ENCODE data around the gene TMEM126B. TPM values are rescaled to one million over a fixed set of nuclear protein-coding genes. Genes with fewer than 3 reads are reported as not detected.
A peak's percentile ranks its signal among the peaks of the same experiment; 100 is the strongest.
"Not testable (repeated sequence)": the region's sequence is repeated elsewhere in the genome, so short reads cannot be mapped to it uniquely, and the experiment has no call there.

Gene TMEM126B
- total RNA-seq, 2 donors from 2014 or later = 51.8 to 55.2 TPM

DNA sequence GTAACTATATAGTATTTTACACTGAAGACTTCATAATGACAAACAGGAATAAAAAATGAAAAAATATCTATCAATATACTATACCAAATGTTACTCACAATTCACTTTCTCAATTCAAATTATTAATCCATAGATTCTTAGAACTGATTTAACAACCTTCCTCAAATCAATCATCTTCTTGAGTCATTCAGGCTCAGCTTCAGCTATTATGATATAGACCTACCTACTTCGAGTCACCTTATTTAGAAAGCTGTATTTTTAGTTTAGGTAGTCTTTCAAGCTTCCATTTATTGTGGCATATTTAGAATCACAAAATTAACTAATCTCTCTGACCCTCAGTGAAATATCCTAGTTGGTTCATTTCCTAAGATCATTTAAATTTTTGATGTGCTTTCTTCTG, 28.4 kb downstream of the TMEM126B start:
- Mint-ChIP-seq H3K4me1 (ENCODE audit: low read depth) (peaks cover 70% of the 10 kb centered on the region), H3K27ac (peak overlapping the region; percentile 10), H3K4me3 (peak overlapping the region in 1 of 2 donors; percentile 17), H3K27me3 (ENCODE audit: low read depth) (no peaks in the 10 kb centered on the region), H3K9me3 (no peaks in the 10 kb centered on the region), H3K36me3 (ENCODE audit: insufficient read depth in 2 of 2) (peaks cover 8 to 36% of the 10 kb centered on the region in 2 donors)
- DNase-seq (no peak), ATAC-seq (replicated peaks in 1 of 2) (peak; percentile 50 to 64)

DNA sequence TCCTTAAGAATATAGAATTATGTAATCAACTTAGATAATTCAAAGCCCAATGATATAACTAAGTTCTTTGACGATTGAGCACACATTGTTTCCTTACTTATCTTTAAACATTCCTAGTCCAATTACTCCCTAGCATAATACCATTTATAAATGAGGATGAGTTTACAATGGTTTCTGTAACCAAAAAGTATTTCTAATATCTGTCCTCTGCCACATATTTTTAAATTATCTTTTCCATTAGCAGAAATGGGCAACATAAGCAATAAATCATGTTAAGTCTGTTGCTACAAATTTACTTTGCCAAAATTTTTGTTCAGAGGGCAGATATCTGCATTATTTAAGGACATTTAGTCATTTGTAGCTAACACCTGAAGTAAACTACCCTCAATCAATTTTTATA, 29.8 kb downstream of the TMEM126B start:
- Mint-ChIP-seq H3K4me3 (no peak overlapping the region), H3K27ac (peak overlapping the region; percentile 79), H3K36me3 (ENCODE audit: insufficient read depth in 2 of 2) (peaks cover 13 to 38% of the 10 kb centered on the region in 2 donors), H3K27me3 (ENCODE audit: low read depth) (no peaks in the 10 kb centered on the region), H3K9me3 (no peaks in the 10 kb centered on the region), H3K4me1 (ENCODE audit: low read depth) (peaks cover 59% of the 10 kb centered on the region)
- no peak for DNase-seq
- no peak for ATAC-seq (replicated peaks in 1 of 2)

DNA sequence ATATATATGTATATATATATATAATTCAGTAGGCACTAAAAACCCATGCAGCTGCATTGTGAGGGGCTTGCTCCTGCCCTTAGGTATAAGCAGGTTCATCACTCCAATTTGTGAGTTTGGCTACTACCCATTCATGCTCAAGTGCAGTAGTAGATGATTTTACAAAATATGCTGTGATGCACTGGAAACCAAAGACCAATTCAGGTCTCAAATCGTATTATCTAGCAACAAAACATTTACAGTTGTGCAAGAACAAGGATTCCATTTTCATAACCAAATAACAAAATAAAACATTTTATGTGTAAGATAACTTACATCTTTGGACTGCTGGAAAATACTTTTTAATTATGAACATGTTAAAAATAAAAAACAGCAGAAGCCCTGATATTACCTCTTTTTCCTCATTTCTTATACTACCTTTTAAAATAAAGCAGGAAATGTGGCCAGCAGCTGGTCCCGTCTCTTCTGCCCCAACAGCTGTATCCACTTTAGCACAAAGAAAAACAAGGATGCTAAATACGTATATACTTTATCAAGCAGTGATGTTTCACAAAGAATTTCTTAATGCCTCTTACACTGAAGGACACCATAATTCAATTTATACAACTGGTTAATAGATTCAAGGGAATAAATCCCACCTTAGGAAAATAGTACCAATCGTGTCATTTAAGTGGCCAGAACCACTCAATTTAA, 33.7 kb downstream of the TMEM126B start:
- Mint-ChIP-seq H3K27me3 (ENCODE audit: low read depth) (no peaks in the 10 kb centered on the region), H3K4me3 (peak overlapping the region; percentile 85 to 99), H3K36me3 (ENCODE audit: insufficient read depth in 2 of 2) (peaks cover 20 to 40% of the 10 kb centered on the region in 2 donors), H3K4me1 (ENCODE audit: low read depth) (peaks cover 56% of the 10 kb centered on the region), H3K9me3 (no peaks in the 10 kb centered on the region), H3K27ac (peak overlapping the region; percentile 70)
- no peak for ATAC-seq (replicated peaks in 1 of 2)
- no peak for DNase-seq

DNA sequence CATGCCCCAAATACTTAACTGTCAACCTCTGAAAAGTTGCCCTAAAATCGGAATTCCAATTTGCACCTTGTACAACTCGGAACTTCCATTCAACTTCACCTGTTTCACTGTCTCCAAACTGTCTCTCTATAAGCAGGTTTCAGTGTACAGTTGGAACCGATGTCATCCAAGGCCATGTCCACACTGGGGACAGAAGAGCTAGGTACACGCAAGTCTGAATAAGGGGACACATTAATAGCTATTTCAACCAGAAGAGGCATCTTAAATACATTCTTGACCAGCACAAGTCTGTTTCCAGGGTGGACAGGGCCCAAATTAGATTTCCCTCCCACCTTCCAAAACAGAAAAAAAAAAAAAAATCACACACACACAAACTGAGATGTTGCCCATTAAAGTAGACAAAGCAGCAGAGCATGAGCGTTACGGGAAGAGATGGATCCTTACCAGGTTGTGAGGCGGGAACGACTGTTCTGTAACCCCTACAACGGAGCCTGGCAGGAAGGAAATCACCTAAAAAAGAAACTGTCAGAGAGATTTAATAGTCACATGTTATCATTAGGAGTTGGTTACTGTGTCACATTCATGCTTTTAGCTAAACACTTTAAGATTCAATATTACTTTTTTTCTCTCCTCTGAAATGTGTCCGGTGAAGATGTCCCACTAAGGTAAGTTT, 34.8 kb downstream of the TMEM126B start:
- Mint-ChIP-seq H3K27ac (peak overlapping the region; percentile 89), H3K36me3 (ENCODE audit: insufficient read depth in 2 of 2) (peaks cover 20 to 40% of the 10 kb centered on the region in 2 donors), H3K9me3 (no peaks in the 10 kb centered on the region), H3K4me3 (peak overlapping the region; percentile 99), H3K27me3 (ENCODE audit: low read depth) (no peaks in the 10 kb centered on the region), H3K4me1 (ENCODE audit: low read depth) (peaks cover 51% of the 10 kb centered on the region)
- ATAC-seq (replicated peaks in 1 of 2) = no peak
- DNase-seq = no peak

DNA sequence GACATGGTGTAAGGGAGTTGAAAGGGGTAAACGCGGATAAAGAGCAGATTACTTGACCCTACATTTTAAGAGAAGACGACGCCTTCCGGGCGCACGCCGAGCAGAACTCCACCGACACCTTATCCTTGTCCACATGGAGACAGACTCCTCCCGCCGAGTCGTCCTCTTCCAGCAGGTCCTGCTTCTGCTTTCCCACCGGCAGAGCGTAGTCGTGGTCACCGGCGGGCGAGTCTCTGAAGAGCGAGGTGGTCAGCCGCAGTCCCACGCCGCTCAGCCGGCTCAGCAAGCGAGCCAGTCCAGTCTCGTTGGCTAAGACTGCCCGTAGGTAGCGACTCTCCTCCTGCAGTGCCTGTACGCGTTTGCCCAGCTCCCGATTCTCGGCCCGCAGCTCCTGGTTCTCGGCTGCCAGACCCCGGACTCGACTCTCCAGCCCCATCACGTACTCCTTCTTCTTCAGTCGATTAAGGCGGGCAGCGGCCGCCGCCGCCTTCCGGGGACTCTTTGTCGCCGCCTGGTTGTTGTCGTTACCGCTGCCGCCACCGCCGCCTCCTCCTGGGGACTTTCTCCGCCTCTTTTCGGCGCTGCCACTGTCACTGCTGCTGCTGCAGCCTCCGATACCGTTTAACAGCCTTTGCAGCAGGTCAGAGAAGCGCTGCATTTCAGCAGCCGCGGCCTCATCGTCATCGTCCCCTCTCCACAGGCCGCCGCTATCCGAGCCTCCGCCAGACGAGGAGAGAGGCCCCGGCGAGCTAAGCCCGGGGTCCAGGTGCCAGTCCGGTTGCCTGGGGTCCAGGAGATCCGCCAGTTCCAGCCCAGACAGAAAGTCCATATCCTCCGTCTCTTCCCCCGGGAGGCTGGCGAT, 35.6 kb downstream of the TMEM126B start:
- peaks cover 20 to 36% of the 10 kb centered on the region in 2 donors for H3K36me3 Mint-ChIP-seq (ENCODE audit: insufficient read depth in 2 of 2)
- no peaks in the 10 kb centered on the region for H3K9me3 Mint-ChIP-seq
- peak overlapping the region; percentile 99 for H3K4me3 Mint-ChIP-seq
- DNase-seq (peak; percentile 91 to 94), ATAC-seq (replicated peaks in 1 of 2) (peak; percentile 79 to 84)
- peak overlapping the region; percentile 89 for H3K27ac Mint-ChIP-seq
- no peaks in the 10 kb centered on the region for H3K27me3 Mint-ChIP-seq (ENCODE audit: low read depth)
- H3K4me1 Mint-ChIP-seq (ENCODE audit: low read depth) = peaks cover 43% of the 10 kb centered on the region

DNA sequence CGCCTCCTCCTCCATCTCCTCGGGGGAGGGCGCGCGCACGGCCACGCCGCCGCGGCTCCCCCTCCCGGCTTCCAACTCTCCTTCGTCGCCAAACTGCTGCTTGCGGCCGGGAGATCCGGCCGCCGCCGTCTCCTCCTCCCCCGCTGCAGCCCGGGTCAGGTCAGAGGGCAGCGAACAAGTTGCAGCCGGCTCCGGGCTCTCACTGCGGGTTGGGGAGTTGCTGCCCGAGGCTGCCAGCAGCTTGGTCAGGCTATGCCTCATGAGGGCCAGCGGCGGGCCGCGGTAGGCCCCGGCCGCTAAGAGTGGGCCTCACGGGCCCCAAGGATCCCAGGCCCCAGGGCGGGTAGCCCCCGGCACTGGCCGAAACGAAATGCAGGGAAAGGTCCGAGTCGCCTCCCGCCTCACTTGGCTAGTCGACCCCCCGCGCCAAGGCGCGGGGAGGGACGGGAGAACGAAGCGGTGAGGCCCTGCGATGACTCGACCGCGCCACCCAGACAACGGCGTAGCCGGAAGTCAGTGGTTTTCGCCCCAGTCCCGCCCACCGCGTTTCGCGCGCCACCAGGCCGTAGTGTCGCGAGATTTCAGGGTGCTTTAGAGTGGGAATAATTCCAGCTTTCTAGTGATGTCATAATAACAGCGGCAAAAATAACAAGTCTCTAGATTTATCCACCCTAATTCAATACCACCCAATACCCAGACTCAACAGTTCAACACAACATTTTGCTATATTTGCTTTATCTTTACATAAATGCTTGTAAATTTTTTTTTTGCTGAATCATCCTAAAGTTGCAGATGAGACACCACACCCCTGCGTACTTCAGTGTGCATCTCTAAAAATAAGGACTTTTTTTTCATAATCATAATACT, 36.5 kb downstream of the TMEM126B start, which contains the start of gene CREBZF:
TSS of gene CREBZF (minus strand) at position 515 of the 867 bp plus-strand sequence. CDS start at position 261, 254 bp downstream.
- peak within 1 kb of the TSS; percentile 99 for H3K4me3 Mint-ChIP-seq
- H3K27ac Mint-ChIP-seq = peak within 1 kb of the TSS; percentile 89
- H3K9me3 Mint-ChIP-seq = no peaks in the 10 kb centered on the region
- H3K36me3 Mint-ChIP-seq (ENCODE audit: insufficient read depth in 2 of 2) = peaks cover 20 to 31% of the 10 kb centered on the region in 2 donors
- ATAC-seq (replicated peaks in 1 of 2) (peak; percentile 86 to 88), DNase-seq (peak; percentile 96 to 97)
- H3K4me1 Mint-ChIP-seq (ENCODE audit: low read depth) = peaks cover 35% of the 10 kb centered on the region
- H3K27me3 Mint-ChIP-seq (ENCODE audit: low read depth) = no peaks in the 10 kb centered on the region

DNA sequence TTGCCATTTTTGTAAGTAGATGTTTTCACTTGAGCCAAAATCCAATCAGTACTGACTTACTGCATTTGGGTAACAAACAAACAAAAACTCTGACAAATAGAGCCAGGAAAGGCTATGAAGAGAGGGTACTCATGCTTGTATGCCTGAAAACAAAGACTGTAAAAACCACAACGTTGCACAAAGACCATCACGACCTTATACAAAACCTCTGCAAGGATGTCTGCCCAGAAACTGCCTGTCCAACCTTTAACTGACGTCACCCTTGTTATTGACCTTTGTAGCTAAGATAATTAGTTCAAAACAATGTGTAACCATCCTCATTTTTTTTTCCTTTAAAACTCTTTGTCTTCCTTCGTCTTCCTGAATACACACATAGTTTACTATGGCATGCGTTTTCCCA, 37.3 kb downstream of the TMEM126B start:
- Mint-ChIP-seq H3K4me1 (ENCODE audit: low read depth) (peaks cover 26% of the 10 kb centered on the region), H3K36me3 (ENCODE audit: insufficient read depth in 2 of 2) (peaks cover 15 to 23% of the 10 kb centered on the region in 2 donors), H3K27ac (peak overlapping the region; percentile 89), H3K9me3 (no peaks in the 10 kb centered on the region), H3K4me3 (peak overlapping the region; percentile 99), H3K27me3 (ENCODE audit: low read depth) (no peaks in the 10 kb centered on the region)
- no peak for ATAC-seq (replicated peaks in 1 of 2)
- DNase-seq = no peak

DNA sequence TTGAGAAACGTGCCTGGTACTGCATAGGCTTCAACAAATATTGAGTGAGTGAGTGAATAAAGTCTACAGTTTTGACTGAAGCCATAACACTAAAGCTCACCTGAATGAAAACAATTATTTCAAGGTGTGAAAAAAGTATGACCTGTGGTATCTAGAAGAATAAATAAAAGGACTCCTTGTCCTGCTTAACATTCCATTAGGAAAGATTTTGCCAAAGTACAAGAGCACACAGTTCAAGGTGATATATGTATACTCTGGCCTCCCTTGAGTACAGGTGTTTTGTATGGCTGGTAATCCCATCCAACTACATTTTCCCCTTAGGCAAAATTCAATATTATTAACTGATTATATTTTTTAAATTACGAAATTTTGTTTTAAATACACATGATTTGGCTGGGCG, 38.3 kb downstream of the TMEM126B start:
- Mint-ChIP-seq H3K27me3 (ENCODE audit: low read depth) (no peaks in the 10 kb centered on the region), H3K4me3 (no peak overlapping the region), H3K4me1 (ENCODE audit: low read depth) (peaks cover 17% of the 10 kb centered on the region), H3K9me3 (peaks cover 0 to 2% of the 10 kb centered on the region in 2 donors), H3K27ac (no peak overlapping the region), H3K36me3 (ENCODE audit: insufficient read depth in 2 of 2) (peaks cover 15% of the 10 kb centered on the region in 2 donors)
- no peak for DNase-seq
- ATAC-seq (replicated peaks in 1 of 2) = no peak

DNA sequence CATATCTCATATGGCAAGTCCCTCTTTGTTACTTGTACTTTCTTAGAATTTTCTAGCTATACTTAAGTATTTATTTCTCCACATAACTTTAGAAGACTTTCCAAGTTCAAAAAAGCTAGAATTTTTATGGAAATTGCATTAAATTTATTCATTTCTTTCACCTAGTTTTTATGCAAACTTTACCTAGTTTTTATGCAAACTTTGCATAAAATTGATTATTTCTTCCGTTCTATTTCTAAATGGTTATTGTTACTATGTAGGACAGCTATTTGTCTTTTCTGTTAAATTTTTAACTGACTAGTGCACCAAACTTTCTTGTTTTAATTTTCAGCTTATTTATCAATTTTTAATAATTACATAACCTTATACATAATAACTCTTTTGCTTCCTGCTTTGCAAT, 39.8 kb downstream of the TMEM126B start:
- Mint-ChIP-seq H3K4me1 (ENCODE audit: low read depth) (peaks cover 25% of the 10 kb centered on the region), H3K27ac (no peak overlapping the region), H3K4me3 (no peak overlapping the region), H3K9me3 (peaks cover 0 to 7% of the 10 kb centered on the region in 2 donors), H3K27me3 (ENCODE audit: low read depth) (no peaks in the 10 kb centered on the region), H3K36me3 (ENCODE audit: insufficient read depth in 2 of 2) (peaks cover 10 to 11% of the 10 kb centered on the region in 2 donors)
- ATAC-seq (replicated peaks in 1 of 2) (no peak), DNase-seq (no peak)

DNA sequence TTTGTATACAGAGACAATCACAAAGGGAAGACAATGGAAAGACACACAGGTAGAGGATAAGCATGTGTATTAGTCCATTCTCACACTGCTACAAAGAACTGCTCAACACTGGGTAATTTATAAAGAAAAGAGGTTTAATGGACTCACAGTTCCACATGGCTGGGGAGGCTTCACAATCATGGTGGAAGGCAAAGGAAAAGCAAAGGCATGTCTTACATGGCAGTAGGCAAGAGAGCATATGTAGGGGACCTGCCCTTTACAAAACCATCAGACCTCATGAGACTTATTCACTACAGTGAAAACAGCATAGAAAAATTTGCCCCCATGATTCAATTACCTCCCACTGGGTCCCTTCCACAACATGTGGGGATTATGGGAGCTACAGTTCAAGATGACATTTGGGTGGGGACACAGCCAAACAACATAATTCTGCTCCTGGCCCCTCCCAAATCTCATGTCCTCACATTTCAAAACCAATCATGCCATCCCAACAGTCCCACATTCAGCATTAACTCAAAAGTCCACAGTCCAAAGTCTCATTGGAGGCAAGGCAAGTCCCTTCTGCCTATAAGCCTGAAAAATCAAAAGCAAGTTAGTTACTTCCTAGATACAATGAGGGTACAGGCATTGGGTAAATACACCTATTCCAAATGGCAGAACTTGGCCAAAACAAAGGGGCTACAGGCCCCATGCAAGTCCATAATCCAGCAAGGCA, 42.7 kb downstream of the TMEM126B start:
- not testable (repeated sequence) for H3K36me3 Mint-ChIP-seq (ENCODE audit: insufficient read depth in 2 of 2); H3K4me3 Mint-ChIP-seq; DNase-seq; H3K9me3 Mint-ChIP-seq; H3K27me3 Mint-ChIP-seq (ENCODE audit: low read depth); ATAC-seq (replicated peaks in 1 of 2); H3K27ac Mint-ChIP-seq
- H3K4me1 Mint-ChIP-seq (ENCODE audit: low read depth) = peaks cover 22% of the 10 kb centered on the region

DNA sequence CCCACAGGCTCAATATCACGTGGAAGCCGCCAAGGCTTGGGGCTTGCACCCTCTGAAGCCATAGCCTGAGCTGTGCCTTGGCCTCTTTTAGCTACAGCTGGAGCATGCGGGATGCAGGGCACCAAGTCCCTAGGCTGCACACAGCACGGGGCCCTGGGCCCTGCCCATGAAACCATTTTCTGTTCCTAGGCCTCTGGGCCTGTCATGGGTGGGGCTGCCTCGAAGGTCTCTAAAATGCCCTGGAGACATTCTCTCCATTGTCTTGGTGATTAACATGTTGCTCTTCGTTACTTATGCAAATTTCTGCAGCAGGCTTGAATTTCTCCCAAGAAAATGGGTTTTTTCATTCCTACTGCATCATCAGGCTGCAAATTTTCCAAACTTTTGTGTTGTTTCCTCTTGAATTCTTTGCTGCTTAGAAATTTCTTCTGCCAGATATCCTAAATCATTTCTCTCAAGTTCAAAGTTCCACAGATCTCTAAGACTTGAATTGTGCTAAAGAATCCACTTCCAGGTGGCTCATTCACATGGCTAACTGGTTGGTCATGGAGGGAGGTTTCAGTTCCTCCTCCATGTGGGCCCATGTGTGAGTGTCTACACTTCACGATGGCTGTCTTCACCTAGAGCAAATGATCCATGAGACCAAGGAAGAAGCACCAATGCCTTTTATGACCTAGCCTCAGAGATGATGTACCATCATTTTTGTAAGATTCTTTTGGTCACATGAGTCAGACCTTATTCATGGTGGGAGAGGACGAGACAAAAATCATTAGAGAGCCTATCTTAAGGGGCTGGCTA, 43.9 kb downstream of the TMEM126B start:
- H3K4me3 Mint-ChIP-seq = no peak overlapping the region
- H3K9me3 Mint-ChIP-seq = peaks cover 0 to 7% of the 10 kb centered on the region in 2 donors
- no peak for DNase-seq
- no peak overlapping the region for H3K27ac Mint-ChIP-seq
- peak; percentile 20 to 32 for ATAC-seq (replicated peaks in 1 of 2)
- no peaks in the 10 kb centered on the region for H3K27me3 Mint-ChIP-seq (ENCODE audit: low read depth)
- H3K36me3 Mint-ChIP-seq (ENCODE audit: insufficient read depth in 2 of 2) = no peaks in the 10 kb centered on the region
- peaks cover 19% of the 10 kb centered on the region for H3K4me1 Mint-ChIP-seq (ENCODE audit: low read depth)
